ENCODE data around the gene GRIN3A. TPM values are rescaled to one million over a fixed set of nuclear protein-coding genes. Genes with fewer than 3 reads are reported as not detected.

Gene GRIN3A
- total and polyA plus RNA-seq, 9 of the 15 experiments (the other 6 are each of a cell fraction or from before 2014, with no cell fraction given): 0.01 to 0.03 TPM; not detected in 7

- peaks cover 0 to 3% of the 10 kb centered on the region in 2 experiments; a peak in 1 of 5 replicates for H3K27me3 ChIP-seq (ENCODE audit: control insufficient read depth in 2 of 2, insufficient read depth in 2 of 2, low read length in 2 of 2)
- H3K9ac ChIP-seq (ENCODE audit: insufficient read depth in 1 of 2, low read depth in 2 of 2, low read length in 2 of 2): no peak overlapping the region
- ATAC-seq (peak; percentile 73), FAIRE-seq (peak; percentile 90), DNase-seq (ENCODE audit: extremely low read depth in 1 of 4, low spot score in 3 of 4) (peak; percentile 62 to 83 (median 78))
- in situ Hi-C loops (cut with MboI) (loop anchor here (5.0 to 25.0 kb wide), 2 partner anchors 83 to 818 kb away; no protein-coding TSS in a partner anchor), intact Hi-C loops (cut with micrococcal nuclease) (loop anchor here (1.0 to 10.0 kb wide), 5 partner anchors 65 to 815 kb away; no protein-coding TSS in a partner anchor)
- no peak overlapping the region for H3K4me2 ChIP-seq (ENCODE audit: insufficient read depth, low read length)
- H3K4me3 ChIP-seq: no peak overlapping the region
- H3K9me1 ChIP-seq (ENCODE audit: control insufficient read depth, insufficient read depth, low read length): no peaks in the 10 kb centered on the region
- H3K79me2 ChIP-seq (ENCODE audit: control insufficient read depth, insufficient read depth, low read length): peaks cover 10% of the 10 kb centered on the region
- peaks cover 0 to 4% of the 10 kb centered on the region in 2 experiments; a peak in 1 of 5 replicates for H3K4me1 ChIP-seq (replicated peaks in 1 of 2; ENCODE audit: control insufficient read depth in 2 of 2, insufficient read depth in 2 of 2, low read length in 2 of 2)
- H4K20me1 ChIP-seq (replicated peaks; ENCODE audit: control insufficient read depth, insufficient read depth, low read length): no peaks in the 10 kb centered on the region
- no peak overlapping the region for H2AFZ ChIP-seq (ENCODE audit: low read depth, low read length)
- H3K27ac ChIP-seq (ENCODE audit: extremely low read depth, low read depth, low read length): no peak overlapping the region
- peaks cover under 1% of the 10 kb centered on the region; the same call in 1 of the 3 replicates for H3K36me3 ChIP-seq (ENCODE audit: control insufficient read depth, insufficient read depth, low read length)
- ChIA-PET CTCF (ENCODE audit: low intra/inter-chr PET ratio) (interaction anchor here (0.6 to 2.4 kb wide), 8 partner anchors 43 to 935 kb away, joined by 3 to 30 read pairs (median 3); no protein-coding TSS in a partner anchor), POLR2A (interaction anchor here (0.6 kb wide), 1 partner anchor 12 kb away, joined by 4 read pairs; no protein-coding TSS in a partner anchor)
- BruUV-seq (replicated peaks): no TSS peak
- no peaks in the 10 kb centered on the region for H3K9me3 ChIP-seq (replicated peaks; ENCODE audit: control insufficient read depth, insufficient read depth, low read depth, low read length)
- 17% methylated on average over 6 of the region's 6 CpGs for WGBS (ENCODE audit: insufficient coverage, low coverage, missing lambda C conversion rate)
- peak; percentile 69 for TF ChIP-seq DEAF1 (CRISPR knock-in tag; IDR thresholded peaks at IDR 0.05)
- TF ChIP-seq MBD2 (IDR thresholded peaks at IDR 0.05; ENCODE audit: borderline replicate concordance, low read depth): no peak
- no peak for TF ChIP-seq KLF13 (tag; IDR thresholded peaks at IDR 0.05; ENCODE audit: borderline replicate concordance, low read depth)
- TF ChIP-seq, protein P1, sequence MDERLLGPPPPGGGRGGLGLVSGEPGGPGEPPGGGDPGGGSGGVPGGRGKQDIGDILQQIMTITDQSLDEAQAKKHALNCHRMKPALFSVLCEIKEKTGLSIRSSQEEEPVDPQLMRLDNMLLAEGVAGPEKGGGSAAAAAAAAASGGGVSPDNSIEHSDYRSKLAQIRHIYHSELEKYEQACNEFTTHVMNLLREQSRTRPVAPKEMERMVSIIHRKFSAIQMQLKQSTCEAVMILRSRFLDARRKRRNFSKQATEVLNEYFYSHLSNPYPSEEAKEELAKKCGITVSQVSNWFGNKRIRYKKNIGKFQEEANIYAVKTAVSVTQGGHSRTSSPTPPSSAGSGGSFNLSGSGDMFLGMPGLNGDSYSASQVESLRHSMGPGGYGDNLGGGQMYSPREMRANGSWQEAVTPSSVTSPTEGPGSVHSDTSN (CRISPR knock-in tag; IDR thresholded peaks at IDR 0.05; ENCODE audit: low read depth): no peak
- TF ChIP-seq, protein P1 (tag; conservative IDR thresholded peaks at IDR 0.05; ENCODE audit: low read depth): peak; percentile 81
- TF ChIP-seq, protein P2, sequence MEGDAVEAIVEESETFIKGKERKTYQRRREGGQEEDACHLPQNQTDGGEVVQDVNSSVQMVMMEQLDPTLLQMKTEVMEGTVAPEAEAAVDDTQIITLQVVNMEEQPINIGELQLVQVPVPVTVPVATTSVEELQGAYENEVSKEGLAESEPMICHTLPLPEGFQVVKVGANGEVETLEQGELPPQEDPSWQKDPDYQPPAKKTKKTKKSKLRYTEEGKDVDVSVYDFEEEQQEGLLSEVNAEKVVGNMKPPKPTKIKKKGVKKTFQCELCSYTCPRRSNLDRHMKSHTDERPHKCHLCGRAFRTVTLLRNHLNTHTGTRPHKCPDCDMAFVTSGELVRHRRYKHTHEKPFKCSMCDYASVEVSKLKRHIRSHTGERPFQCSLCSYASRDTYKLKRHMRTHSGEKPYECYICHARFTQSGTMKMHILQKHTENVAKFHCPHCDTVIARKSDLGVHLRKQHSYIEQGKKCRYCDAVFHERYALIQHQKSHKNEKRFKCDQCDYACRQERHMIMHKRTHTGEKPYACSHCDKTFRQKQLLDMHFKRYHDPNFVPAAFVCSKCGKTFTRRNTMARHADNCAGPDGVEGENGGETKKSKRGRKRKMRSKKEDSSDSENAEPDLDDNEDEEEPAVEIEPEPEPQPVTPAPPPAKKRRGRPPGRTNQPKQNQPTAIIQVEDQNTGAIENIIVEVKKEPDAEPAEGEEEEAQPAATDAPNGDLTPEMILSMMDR (IDR thresholded peaks at IDR 0.05 in 2 of 3, conservative IDR thresholded peaks at IDR 0.05 in 1 of 3; ENCODE audit: insufficient read depth in 2 of 3, low read depth in 1 of 3, low read length in 3 of 3): peak; percentile 74 to 84 (median 82)
- peak; percentile 84 for TF ChIP-seq SMC3 (conservative IDR thresholded peaks at IDR 0.05; ENCODE audit: insufficient read depth, low read depth, low read length)
- TF ChIP-seq MEIS2 (IDR thresholded peaks at IDR 0.05; ENCODE audit: partially characterized antibody): peak; percentile 67
- peak; percentile 87 for TF ChIP-seq SPI1 (IDR thresholded peaks at IDR 0.05; ENCODE audit: borderline replicate concordance, low read depth, low read length)
- TF ChIP-seq MAZ (CRISPR knock-in tag; conservative IDR thresholded peaks at IDR 0.05 in 1 of 2, IDR thresholded peaks at IDR 0.05 in 1 of 2): 0 out of 4 replicates have a peak, but pooled peaks of 1 of the 2 experiments have one; percentile 26
- TF ChIP-seq, protein P3, sequence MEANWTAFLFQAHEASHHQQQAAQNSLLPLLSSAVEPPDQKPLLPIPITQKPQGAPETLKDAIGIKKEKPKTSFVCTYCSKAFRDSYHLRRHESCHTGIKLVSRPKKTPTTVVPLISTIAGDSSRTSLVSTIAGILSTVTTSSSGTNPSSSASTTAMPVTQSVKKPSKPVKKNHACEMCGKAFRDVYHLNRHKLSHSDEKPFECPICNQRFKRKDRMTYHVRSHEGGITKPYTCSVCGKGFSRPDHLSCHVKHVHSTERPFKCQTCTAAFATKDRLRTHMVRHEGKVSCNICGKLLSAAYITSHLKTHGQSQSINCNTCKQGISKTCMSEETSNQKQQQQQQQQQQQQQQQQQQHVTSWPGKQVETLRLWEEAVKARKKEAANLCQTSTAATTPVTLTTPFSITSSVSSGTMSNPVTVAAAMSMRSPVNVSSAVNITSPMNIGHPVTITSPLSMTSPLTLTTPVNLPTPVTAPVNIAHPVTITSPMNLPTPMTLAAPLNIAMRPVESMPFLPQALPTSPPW (CRISPR knock-in tag; IDR thresholded peaks at IDR 0.05): peak; percentile 19
- TF ChIP-seq ZC3H11A (IDR thresholded peaks at IDR 0.05; ENCODE audit: low read depth, low read length): no peak
Observed at GRCh38 chr9:101530076-101530711, 208.3 kb downstream of the GRIN3A start.
